ENCODE results near the gene ZIC5. TPM values are rescaled to one million over a fixed set of nuclear protein-coding genes. Genes with fewer than 3 reads are reported as not detected.

Gene ZIC5
- not detected in 2 replicates for total RNA-seq

DNA sequence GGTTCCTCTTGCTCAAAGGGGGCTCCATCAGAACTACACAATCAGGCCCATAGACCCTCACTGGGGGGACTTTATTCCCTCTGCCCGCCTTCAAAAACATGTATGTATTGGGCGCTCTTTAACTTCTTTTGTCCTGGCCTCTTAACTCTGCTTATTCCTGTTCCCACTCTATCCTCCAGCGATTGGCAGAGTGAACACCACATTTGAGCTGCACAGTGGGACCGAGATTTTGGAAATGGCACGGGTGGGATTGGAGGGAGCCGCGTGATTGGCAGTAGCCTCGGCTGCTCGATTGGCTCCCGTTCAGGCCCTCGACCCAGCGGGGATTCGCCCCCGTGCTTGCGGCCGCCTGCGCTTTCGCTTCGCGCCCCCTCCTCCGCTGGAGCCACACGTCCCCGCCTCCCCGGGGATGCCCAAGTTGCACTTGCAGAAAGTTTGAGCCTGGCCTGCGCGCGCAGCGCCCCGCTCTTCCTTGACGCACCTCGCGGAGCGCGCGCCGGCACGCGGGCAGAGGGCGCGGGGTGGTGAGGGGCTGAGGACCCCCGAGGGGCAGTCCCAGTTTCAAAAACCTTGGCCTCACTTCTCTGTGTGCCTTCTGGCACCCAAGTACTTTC lies at the start of gene ZIC5:
TSS of gene ZIC5 (minus strand) at position 192 of the 614 bp plus-strand sequence. CDS start at position 28, 164 bp downstream.
- Histone ChIP-seq H3K36me3 (ENCODE audit: control insufficient read depth, insufficient read depth, low read length) (no peaks in the 10 kb centered on the region), H3K27me3 (ENCODE audit: control insufficient read depth, insufficient read depth, low read length) (peaks cover 74% of the 10 kb centered on the region), H3K4me3 (ENCODE audit: low read depth, low read length) (no peak within 1 kb of the TSS)
- no peak for DNase-seq (ENCODE audit: low read depth)
- TF ChIP-seq, protein P1, sequence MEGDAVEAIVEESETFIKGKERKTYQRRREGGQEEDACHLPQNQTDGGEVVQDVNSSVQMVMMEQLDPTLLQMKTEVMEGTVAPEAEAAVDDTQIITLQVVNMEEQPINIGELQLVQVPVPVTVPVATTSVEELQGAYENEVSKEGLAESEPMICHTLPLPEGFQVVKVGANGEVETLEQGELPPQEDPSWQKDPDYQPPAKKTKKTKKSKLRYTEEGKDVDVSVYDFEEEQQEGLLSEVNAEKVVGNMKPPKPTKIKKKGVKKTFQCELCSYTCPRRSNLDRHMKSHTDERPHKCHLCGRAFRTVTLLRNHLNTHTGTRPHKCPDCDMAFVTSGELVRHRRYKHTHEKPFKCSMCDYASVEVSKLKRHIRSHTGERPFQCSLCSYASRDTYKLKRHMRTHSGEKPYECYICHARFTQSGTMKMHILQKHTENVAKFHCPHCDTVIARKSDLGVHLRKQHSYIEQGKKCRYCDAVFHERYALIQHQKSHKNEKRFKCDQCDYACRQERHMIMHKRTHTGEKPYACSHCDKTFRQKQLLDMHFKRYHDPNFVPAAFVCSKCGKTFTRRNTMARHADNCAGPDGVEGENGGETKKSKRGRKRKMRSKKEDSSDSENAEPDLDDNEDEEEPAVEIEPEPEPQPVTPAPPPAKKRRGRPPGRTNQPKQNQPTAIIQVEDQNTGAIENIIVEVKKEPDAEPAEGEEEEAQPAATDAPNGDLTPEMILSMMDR (IDR thresholded peaks at IDR 0.05; ENCODE audit: insufficient read depth, low read length, poor library complexity, severe bottlenecking): no peak

DNA sequence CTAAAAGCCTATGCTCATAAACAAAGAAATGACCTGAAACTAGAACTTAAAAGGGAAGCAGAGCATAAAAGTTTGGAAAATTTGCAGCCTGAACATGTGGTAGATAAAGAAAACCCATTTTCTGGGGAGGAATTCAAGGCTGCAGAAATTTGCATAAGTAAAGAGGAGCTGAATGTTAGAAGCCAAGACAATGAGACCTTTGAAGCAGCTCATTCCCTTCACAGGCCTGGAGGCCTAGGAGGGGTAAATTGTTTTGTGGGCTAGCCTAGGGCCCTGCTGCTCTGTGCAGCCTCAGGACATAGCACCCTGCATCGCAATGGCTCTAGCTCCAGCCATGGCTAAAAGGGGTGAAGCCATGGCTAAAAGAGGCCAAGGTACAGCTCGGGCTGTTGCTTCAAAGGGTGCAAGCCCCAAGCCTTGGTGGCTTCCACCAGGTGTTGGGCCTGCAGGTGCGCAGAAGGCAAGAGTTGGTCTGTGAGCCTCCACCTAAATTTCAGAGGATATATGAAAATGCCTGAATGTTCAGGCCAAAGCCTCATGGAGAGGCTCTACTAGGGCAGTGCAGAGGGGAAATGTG lies 48.3 kb upstream of the ZIC5 start:
- DNase-seq (ENCODE audit: low read depth): no peak
- TF ChIP-seq, protein P1 (IDR thresholded peaks at IDR 0.05; ENCODE audit: insufficient read depth, low read length, poor library complexity, severe bottlenecking): no peak
- Histone ChIP-seq H3K27me3 (ENCODE audit: control insufficient read depth, insufficient read depth, low read length) (no peaks in the 10 kb centered on the region), H3K4me3 (ENCODE audit: low read depth, low read length) (no peak overlapping the region), H3K36me3 (ENCODE audit: control insufficient read depth, insufficient read depth, low read length) (no peaks in the 10 kb centered on the region)

DNA sequence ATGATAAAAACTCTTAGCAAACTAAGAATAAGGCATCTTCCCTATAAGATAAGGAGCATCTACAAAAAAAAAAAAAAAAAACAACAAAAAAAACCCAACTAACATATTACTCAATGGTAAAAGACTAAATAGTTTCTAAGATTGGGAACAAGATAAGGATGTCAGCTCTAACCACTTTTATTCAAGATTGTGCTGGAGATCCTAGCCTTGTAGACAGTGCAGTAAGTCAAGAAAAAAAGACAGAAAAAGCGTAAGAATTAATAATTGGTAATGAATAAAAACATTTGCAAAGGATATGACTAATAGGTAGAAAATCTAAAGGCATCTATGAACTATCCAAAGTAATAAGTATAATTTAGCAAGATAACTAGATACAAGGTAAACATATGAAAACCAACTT lies 43.1 kb upstream of the ZIC5 start:
- DNase-seq (ENCODE audit: low read depth): no peak
- no peaks in the 10 kb centered on the region for H3K27me3 ChIP-seq (ENCODE audit: control insufficient read depth, insufficient read depth, low read length)

DNA sequence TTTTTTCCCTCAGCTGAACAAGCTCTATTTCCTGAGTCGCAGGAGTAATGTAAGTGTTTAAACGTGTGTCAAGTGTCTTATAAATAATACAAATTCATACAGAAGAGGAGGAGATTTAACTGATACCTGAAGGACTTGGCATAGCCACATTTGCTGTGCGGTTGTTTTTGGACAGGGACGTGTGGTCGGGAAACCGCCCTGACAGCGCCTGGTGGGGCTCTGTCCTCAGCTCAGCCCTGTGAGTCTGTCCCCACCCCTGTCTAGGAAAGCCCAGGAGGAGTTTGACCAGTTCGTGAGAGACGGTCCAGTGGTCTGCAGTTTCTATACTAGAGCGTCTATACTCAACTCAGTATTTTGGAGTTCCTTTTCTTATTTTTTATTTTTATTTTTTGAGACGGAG lies 26.7 kb upstream of the ZIC5 start:
- TF ChIP-seq, protein P1 (IDR thresholded peaks at IDR 0.05; ENCODE audit: insufficient read depth, low read length, poor library complexity, severe bottlenecking): no peak

More for the DNA sequence above, 43.1 kb upstream of the ZIC5 start:
- no peaks in the 10 kb centered on the region for H3K36me3 ChIP-seq (ENCODE audit: control insufficient read depth, insufficient read depth, low read length)
- TF ChIP-seq, protein P1 (IDR thresholded peaks at IDR 0.05; ENCODE audit: insufficient read depth, low read length, poor library complexity, severe bottlenecking): no peak
- H3K4me3 ChIP-seq (ENCODE audit: low read depth, low read length): no peak overlapping the region

DNA sequence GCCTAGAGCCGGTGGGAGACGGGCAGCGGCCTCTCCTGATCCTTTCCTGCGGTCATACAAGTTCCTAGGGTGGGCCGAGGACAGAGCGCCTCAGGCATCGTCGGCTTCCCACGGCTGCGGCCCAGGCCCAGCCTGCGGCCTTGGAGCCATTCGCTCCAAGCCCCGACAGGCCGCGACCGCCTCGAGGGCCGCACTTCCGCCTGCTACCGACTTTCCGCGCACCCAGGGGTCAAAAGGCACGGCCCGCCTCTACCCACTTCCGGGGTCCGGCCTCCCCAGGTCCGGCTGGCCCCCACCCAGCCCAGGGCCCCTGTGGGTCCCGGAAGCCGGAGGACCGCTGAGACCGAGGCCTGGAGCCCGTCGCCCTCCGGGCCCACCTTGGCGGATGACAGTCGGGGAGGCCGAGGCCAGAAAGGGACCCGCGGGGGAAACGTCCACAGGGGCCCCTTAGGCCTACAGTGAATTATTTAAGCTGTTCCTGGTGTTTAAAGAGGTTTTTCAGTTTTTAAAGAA lies 26.2 kb upstream of the ZIC5 start:
- no peak overlapping the region for H3K4me3 ChIP-seq (ENCODE audit: low read depth, low read length)
- H3K27me3 ChIP-seq (ENCODE audit: control insufficient read depth, insufficient read depth, low read length): peaks cover 55% of the 10 kb centered on the region
- H3K36me3 ChIP-seq (ENCODE audit: control insufficient read depth, insufficient read depth, low read length): no peaks in the 10 kb centered on the region
- TF ChIP-seq, protein P1 (IDR thresholded peaks at IDR 0.05; ENCODE audit: insufficient read depth, low read length, poor library complexity, severe bottlenecking): no peak
- DNase-seq (ENCODE audit: low read depth): no peak

More for the DNA sequence above, 26.7 kb upstream of the ZIC5 start:
- DNase-seq (ENCODE audit: low read depth): no peak
- no peak overlapping the region for H3K4me3 ChIP-seq (ENCODE audit: low read depth, low read length)
- H3K27me3 ChIP-seq (ENCODE audit: control insufficient read depth, insufficient read depth, low read length): peaks cover 50% of the 10 kb centered on the region
- H3K36me3 ChIP-seq (ENCODE audit: control insufficient read depth, insufficient read depth, low read length): no peaks in the 10 kb centered on the region
